ENCODE results near the gene AMD1.
"Not testable (repeated sequence)": the region's sequence is repeated elsewhere in the genome, so short reads cannot be mapped to it uniquely, and the experiment has no call there.

GRCh38 chr6:110835751-110836150 is 38.8 kb upstream of the AMD1 start:
- TF ChIP-seq POLR2A, CTCF (IDR thresholded peaks at IDR 0.05): not testable (repeated sequence)

Data from testis (tissue), 2 donors.